Measurements from ENCODE around the gene AIPL1. TPM values are rescaled to one million over a fixed set of nuclear protein-coding genes. Genes with fewer than 3 reads are reported as not detected.

AIPL1 gene
- total RNA-seq, 1 donor from 2014 or later = not detected

DNA sequence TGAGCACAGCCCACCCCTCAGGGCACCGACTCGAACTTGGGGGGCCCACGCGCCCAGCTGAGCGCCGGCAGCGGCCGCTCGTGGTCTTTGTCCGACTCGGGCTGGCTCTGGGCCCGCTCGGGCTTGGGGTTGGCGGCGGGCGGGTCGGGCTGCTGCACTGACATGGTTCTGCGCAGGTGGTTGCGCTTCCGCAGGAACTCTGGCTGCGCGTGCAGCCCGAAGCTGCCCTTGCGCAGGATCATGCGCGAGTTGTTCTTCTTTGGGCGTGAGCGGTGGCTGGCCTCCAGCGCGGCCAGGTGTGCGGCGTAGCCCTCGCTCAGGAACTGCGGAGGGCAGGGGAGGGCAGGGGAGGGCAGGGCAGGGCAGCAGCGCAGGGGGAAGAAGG lies 20.4 kb upstream of the AIPL1 start:
- Mint-ChIP-seq H3K9me3 (no peaks in the 10 kb centered on the region), H3K4me1 (ENCODE audit: unreplicated experiment) (peaks cover 25% of the 10 kb centered on the region), H3K4me3 (peak overlapping the region; percentile 55), H3K36me3 (no peaks in the 10 kb centered on the region), H3K27ac (no peak overlapping the region), H3K27me3 (peaks cover 28% of the 10 kb centered on the region)
- no peak for DNase-seq (ENCODE audit: extremely low spot score, unreplicated experiment)
- TF ChIP-seq, protein P1, sequence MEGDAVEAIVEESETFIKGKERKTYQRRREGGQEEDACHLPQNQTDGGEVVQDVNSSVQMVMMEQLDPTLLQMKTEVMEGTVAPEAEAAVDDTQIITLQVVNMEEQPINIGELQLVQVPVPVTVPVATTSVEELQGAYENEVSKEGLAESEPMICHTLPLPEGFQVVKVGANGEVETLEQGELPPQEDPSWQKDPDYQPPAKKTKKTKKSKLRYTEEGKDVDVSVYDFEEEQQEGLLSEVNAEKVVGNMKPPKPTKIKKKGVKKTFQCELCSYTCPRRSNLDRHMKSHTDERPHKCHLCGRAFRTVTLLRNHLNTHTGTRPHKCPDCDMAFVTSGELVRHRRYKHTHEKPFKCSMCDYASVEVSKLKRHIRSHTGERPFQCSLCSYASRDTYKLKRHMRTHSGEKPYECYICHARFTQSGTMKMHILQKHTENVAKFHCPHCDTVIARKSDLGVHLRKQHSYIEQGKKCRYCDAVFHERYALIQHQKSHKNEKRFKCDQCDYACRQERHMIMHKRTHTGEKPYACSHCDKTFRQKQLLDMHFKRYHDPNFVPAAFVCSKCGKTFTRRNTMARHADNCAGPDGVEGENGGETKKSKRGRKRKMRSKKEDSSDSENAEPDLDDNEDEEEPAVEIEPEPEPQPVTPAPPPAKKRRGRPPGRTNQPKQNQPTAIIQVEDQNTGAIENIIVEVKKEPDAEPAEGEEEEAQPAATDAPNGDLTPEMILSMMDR (conservative IDR thresholded peaks at IDR 0.05) = no peak

DNA sequence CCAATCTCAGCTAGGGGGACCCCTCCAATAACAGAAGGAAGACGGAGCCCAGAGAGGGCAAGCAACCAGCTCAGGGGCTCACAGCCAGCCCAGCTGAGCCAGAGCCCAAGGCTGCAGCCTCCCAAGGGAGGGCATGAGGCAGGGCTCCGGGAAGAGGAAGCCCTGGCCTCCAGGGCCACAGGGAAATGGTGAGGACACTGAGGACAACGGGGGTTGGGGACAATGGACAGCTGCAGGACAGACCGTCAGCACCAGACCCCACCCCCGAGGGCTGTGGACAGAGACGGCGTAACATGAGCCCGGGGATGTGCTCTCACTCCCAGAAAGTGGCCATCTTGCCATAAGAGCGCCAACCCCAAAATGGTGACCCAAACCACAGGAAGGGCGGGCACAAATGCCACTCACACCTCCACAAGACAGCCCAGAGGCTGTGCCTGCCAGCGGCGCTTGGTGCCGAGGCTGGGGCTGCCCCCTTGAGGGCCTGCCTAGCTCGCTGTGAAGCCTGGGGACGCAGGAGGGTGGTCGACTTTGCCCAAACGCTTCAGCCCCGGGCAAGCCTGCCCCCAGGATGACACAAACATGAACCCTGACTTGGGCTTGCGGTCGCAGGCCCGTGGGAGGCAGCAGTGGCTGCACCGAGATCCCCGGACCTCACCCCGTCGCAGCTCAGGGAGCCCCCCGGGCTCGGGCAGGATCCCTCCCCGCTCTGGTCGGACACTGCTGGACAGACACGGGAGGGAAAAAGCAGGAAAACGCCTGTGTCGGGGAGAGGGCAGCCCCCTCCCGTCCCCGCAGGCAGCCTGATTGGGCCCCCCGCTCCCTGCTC lies 19.8 kb upstream of the AIPL1 start:
- H3K4me1 Mint-ChIP-seq (ENCODE audit: unreplicated experiment) = peaks cover 25% of the 10 kb centered on the region
- peaks cover 28% of the 10 kb centered on the region for H3K27me3 Mint-ChIP-seq
- TF ChIP-seq, protein P1 (conservative IDR thresholded peaks at IDR 0.05) = no peak
- H3K36me3 Mint-ChIP-seq = no peaks in the 10 kb centered on the region
- no peak overlapping the region for H3K27ac Mint-ChIP-seq
- H3K9me3 Mint-ChIP-seq = no peaks in the 10 kb centered on the region
- no peak for DNase-seq (ENCODE audit: extremely low spot score, unreplicated experiment)
- no peak overlapping the region for H3K4me3 Mint-ChIP-seq

DNA sequence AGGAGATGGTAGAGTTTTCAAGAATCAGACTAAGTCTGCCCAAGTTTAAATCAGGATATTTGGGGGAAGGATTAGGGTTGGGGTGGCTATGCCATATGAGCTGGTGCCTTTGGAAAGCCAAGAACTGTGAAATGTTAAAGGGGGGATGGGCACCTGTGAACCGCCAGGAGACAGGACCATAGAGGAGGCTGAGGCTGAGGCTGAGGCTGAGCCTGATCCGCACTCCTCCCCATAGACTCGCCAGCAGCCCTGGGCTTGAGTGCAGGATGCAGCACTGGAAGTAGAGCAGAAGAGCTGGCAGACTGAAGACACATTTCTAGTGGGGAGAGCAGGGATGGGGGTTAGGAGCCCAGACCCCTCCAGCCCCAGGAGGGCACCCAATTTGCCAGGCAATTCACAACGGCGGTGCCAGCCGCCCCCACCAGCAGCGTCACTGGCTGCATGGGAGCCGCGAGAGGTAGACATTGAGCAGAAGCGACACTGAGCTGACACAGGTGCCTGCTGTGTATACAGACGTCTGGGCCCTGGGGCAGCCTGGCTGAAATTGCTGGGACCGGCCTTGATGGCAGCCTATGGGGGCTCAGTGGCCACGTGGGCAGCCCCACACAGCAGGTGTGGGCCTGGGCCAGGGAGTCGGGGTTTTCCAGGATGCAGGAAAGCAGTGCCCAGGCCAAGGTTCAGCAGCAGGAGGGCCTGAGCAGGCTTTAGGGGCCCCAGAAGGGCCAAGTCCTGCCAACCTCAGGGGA lies 18.5 kb upstream of the AIPL1 start:
- Mint-ChIP-seq H3K4me1 (ENCODE audit: unreplicated experiment) (peaks cover 25% of the 10 kb centered on the region), H3K27ac (no peak overlapping the region)
- TF ChIP-seq, protein P1 (conservative IDR thresholded peaks at IDR 0.05) = no peak

DNA sequence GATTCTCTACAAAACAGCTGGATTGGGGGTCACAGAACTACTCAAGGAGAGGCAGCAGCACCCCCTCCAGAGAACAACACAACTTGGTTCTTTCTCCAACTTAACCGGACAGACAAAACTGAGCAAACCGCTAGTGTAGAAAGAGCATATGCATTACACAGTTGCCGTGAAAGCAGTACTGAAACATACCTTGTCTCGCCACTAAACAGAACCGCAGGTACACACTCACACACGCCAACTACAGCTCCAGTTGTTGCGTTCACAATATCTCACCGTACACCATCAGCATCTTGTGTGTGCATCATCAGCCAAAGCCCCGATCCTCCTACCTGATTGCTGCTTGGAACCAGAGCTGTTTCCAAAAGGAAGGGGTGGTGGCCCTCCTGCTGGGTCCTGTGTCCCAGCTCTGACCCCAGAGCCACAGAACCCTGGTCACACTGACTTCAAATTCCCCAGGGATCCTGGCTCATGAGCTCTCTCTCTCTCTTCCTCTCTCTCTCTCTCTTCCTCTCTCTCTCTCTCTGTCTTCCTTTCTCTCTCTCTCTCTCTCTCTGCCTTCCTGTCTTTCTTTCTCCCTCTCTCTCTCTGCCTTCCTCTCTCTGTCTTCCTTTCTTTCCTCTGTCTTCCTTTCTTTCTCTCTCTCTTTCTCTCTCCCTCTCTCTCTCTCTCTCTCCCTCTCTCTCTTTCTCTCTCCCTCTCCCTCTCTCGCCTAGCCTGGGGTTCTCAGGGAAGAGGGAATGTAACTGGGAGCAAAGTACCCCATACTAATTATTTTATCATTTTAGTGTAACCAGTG lies 17.7 kb upstream of the AIPL1 start:
- H3K27ac Mint-ChIP-seq = no peak overlapping the region
- H3K4me3 Mint-ChIP-seq = no peak overlapping the region
- no peaks in the 10 kb centered on the region for H3K9me3 Mint-ChIP-seq
- DNase-seq (ENCODE audit: extremely low spot score, unreplicated experiment) = no peak
- no peaks in the 10 kb centered on the region for H3K36me3 Mint-ChIP-seq
- H3K4me1 Mint-ChIP-seq (ENCODE audit: unreplicated experiment) = peaks cover 25% of the 10 kb centered on the region
- peaks cover 28% of the 10 kb centered on the region for H3K27me3 Mint-ChIP-seq
- TF ChIP-seq, protein P1 (conservative IDR thresholded peaks at IDR 0.05) = no peak

More for the DNA sequence above, 18.5 kb upstream of the AIPL1 start:
- no peaks in the 10 kb centered on the region for H3K9me3 Mint-ChIP-seq
- peaks cover 28% of the 10 kb centered on the region for H3K27me3 Mint-ChIP-seq
- no peak for DNase-seq (ENCODE audit: extremely low spot score, unreplicated experiment)
- no peaks in the 10 kb centered on the region for H3K36me3 Mint-ChIP-seq
- peak overlapping the region; percentile 51 for H3K4me3 Mint-ChIP-seq

Data from type B pancreatic cell (in vitro differentiated cells).